NCI-H460 (cell line): ENCODE results near the gene MAP2K2. TPM values are rescaled to one million over a fixed set of nuclear protein-coding genes. Genes with fewer than 3 reads are reported as not detected.

Experiments
- DNase-seq: peaks from one replicate; pipeline ENCODE4 v3.0.0-alpha.2; 2016; ENCODE audit warnings: low read depth; ENCODE audit errors: extremely low read depth
- total RNA-seq: library from RNA; depleted of rRNA; stranded (reverse); fragments of >200 nt; shearing (Covaris generic); gene quantifications from 2 replicates; pipeline ENCODE4 v1.2.3, GENCODE V29; 2014

Gene MAP2K2
- total RNA-seq, 1 experiment from 2014 or later: 154 TPM

DNA sequence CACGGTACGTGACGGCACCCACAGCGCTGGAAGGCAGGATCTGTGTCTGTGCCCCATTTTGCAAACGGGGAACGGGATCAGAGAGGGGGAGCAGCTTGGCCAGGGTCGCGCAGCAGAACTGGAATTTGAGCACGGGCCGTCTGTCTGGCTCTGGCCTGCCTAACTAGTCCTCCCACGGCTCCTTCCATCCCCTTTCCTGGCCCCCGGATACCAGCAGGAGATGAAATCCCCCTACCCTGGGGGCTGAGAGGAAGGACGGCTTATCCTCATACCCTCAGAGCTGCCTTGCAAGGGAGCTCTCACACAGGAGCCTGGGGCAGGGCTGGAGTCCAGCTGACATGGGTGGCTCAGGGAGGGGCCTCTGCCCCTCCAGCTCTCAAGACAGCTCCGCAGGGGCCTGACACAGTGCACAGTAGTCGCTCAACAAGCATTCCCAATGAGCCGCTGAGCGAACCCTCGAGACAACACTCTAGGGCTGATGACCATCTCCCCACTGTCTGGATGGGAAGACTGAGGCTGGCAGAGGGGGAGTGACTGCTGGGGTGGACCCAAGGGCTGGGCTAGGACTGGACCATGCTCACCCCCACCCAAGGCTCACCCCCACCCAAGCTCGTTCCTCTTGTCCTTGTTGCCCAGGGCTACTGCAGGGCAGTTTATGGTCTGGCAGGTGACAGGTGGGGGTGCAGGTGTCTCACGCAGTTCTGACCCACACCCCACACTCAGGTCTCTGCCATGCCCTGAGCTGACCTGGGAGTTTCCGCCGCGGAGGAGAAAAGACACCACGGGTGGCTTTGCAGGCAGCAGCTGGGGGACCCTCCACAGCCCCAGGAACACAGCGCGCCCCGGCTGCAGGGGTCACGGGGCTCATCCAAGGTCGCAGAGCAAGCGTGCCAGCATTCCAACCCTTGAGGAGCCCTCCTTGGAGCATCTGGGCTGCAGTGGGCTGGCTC is 61.2 kb downstream of the MAP2K2 start:
- DNase-seq: no peak

DNA sequence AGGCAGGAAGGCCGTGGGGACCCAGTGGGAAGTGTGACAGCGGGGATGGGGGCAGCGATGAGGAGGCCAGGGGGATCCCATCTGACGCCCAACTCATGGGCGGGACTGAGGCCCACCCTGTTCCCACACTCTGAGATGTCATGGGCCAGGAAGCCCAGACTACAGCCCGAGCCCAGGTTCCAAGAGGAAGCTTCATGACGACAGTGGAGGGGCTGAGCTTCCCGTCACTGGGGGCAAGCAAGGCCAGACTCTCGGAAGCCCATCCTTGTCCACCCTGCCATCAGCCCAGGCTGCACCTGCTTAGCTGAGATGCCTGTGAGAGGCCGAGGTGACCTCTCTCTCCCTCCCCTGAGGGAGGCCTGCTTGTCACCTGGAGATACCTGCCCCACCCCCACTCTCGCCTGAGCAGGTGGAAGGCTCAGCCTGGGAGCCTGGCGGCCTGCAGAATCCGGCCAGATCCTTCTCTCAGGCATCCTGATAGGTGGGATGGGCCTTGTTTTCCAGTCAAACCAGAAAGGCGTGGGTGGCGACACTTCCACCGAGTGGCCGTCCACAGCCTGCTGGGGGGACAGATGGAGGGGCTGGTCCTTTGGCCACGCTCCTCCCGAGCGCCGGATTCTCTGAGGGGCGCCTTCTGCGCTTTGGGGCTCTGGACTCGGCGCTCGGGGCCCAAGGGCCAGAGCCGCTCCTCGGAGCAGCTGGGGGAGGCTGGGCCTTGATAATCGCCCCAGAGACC is 62.1 kb downstream of the MAP2K2 start:
- DNase-seq: no peak

DNA sequence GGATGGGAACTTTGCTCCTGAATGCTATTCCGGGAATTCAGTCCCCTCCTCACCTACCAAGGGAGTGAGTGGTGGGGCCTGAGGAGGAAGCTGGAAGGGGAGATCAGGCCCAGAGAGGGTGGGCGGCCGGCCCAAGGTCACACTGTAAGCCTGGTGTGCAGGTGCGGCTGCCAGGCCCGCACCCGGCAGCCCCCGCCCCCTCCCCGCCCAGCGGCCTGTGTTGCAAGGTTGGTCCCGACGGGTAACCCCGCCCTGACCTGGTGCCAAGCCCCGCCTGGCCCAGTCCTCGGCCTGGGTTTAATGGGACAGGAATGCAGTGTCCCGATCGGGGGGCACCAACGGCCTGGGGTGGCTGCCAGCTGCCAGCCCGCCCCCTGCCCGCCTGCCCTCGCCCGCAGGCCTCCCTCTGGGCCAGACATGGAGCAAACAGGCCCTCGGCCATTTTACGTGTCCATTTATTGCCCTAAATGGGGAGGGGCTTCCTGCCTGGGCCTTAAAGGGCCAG is 62.7 kb downstream of the MAP2K2 start:
- no peak for DNase-seq

DNA sequence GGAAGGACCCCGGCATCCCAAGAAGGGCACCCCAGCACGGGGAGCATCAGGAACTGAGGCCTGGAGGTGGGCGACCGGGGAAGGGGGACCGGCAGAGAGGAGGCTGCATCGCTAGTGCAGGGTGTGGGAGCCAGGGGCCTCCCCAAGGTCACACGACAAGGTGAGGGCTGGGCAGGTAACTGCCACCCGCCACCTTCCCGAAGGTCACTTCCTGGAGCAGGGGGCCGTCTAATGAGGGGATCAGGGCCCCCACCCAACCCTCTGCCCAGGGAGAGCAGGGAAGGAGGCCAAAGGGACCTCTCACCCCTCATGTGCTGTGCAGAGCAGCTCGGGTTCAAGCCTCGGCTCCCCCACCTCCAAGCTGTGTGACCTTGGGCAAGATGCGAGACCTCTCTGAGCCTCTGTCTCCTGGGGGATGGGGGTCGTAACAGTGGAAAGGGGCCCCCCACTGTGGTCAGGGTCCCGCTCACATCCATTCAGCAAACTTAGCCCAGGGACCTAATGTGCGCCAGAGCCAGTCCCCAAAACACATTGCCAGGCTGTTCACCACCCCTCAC is 63.2 kb downstream of the MAP2K2 start:
- DNase-seq: no peak

DNA sequence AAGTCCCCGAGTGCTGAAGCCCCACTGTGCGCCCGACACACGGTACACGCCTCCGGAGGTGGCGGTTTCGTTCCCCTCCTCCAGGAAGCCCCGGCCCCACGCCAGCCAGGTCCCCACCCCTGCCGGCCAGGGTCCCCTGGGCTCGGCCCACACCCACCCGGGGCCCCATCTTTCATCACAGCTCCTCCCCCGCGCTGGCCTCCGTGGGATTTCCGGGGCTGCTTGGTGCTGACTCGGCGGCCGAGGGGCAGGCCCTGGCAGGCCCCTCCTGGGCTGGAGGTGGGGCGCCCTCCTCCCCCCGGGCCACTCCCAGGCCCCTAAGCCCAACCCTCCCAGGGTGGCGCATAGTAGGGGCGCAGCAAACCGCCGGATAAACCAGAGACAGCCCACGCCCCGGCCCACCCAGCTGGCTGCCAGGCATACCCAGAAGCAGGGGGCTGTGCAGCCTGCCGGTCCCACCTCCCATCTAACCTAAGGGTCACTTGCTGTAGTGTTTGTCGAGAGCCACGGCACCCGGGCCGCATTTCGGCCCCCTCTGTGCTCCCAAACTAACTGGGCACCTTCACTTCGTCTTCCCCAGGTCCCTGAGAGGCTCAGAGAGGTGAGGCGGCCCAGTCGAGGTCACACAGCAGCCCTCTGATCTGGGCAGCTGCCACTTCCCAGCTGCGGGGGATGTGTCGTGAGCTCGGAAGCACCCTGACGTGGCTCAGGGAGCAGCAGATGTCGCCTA is 63.9 kb downstream of the MAP2K2 start:
- DNase-seq: no peak

DNA sequence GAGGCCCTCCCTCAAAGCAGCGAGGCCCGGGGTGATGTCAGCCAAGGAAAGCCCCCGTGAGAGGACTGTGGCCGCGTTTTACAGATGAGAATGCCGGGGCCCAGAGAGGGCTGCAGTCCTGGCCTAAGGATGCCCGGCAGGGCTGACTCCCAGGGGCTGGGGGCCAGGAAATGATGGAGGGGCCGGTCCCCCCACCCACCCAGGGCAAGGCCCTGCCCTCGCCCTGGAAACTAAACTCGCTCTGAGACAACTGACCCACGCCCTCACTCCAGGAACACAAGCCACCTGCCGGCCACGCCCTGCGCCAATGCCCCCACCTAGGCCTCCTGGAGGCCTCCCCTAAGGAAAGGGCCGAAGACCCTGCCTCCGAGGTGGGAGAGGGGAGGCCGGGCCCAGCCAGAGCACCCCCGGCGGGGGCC is 64.5 kb downstream of the MAP2K2 start:
- no peak for DNase-seq

DNA sequence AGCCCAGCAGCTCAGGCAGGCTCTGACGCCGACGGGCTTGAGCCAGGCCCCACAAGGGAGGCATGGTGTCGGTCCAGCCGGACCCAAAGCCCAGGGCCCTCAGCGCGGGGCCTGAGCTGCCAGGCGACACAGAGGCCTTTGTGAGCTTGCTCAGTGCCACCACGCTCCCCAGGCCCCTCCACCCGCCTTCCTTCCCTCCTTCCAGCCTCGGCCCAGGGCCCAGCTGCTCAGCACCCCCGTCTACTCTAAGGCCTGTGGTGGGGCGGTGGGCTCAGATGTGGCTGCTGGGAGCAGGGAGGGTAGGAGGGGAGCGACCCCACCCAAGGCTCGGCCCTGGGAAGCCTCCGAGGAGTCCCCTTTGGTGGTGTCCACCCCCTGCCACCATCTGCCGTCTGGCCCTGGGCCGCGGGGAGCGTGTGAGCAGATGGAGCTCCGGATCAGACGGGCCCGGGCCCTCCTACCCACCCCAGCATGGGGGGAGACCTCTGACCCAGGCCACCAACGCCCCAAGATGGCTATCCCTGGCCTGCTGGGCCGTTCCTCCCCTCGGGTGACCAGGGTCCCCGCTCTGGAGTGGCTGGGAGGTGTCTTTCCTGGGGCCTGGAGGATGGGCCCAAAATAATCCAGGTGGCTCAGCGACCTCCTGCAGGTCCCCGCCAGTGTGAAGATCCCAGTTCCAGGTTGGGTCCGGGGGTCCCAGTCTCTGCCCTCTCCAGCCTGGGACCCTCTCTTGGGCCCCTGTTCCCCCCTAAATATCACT is 65.0 kb downstream of the MAP2K2 start:
- no peak for DNase-seq

DNA sequence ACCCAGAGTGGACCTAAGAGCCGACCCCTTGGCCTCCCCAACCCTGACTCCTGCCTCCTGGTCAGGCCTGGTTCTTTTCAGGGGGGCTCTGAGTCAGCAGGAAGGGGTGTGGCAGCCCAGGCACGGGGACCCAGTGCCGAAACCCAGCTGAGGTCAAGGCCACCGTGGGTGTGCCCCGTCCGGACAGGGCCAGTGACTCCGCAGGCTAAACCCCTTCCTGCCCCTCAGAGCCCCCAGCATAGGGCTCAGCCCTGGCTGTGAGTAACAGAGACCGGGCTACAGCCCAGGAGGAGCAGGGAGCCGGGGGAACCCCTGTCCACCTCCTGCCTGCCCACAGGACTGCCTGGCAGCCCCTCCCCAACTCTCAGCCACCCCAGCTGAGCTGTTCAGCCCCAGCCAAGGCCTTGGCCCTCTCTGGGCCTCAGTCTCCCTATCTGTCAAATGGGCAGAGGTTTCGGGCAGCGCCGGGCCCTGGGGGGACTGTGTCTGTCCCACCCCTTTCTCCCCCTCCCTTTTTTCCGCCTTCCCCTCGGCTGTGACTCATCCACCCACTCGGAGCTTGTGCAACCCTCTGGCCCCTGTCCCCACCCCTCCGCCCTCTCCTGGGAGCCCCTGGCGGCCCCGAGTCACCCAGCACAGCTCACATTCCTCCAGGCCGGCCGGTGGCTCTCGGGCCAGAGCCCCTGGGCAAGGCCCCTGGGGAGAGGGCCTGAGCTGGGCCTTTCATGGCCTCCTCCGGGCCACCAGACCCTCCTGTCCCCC is 65.8 kb downstream of the MAP2K2 start:
- peak; percentile 90 for DNase-seq

DNA sequence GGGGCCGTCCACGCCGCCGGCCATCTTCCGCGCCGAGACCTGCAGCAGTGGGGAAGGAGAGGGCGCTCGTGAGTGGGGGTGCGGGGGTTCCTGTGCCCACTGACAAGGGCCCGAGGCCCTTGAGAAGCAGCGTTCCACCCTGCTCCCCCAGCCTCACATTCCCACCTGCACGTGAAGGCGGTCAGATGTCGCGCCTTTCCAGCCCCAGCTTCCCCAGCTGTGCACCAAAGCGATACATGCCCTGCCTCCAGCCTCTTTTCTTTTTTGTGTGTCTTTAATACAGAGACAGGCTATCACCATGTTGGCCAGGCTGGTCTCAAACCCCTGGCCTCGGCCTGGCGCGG is 68.7 kb downstream of the MAP2K2 start:
- DNase-seq: no peak

DNA sequence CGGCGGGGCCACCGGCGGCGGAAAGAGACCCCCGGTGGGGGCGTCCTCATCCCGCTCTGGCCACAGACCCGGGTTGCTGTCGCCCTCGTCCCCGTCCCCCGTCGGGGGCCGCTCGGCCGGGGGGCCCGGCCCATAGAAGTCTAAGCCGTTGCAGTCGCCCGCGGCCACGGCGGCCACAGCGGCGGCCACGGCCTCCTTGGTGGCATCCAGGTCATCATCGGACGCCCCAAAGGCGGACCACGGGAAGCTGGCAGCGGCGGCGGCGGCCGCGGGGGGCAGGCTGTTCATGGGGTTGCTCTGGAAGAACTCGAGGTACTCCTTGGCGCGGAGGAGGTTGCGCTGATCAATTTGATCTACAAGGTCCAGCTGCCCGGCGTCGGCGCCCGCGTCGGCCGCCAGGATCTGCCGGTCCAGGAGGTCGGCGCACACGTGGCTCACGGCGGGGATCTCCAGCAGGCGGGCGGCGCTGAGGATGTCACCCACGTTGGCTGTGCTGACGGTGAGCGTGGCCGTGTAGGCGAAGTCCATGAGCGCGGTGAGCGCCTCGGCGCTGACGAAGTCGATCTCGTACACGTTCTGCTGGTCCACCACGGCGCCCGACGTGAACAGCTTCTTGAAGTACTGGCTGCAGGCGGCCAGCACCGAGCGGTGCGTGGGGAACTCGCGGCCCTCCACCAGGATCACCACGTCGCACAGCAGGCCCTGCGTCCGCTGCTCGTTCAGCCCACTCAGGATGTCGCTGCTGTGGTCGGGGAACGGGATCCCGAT is 69.3 kb downstream of the MAP2K2 start:
- DNase-seq: no peak

DNA sequence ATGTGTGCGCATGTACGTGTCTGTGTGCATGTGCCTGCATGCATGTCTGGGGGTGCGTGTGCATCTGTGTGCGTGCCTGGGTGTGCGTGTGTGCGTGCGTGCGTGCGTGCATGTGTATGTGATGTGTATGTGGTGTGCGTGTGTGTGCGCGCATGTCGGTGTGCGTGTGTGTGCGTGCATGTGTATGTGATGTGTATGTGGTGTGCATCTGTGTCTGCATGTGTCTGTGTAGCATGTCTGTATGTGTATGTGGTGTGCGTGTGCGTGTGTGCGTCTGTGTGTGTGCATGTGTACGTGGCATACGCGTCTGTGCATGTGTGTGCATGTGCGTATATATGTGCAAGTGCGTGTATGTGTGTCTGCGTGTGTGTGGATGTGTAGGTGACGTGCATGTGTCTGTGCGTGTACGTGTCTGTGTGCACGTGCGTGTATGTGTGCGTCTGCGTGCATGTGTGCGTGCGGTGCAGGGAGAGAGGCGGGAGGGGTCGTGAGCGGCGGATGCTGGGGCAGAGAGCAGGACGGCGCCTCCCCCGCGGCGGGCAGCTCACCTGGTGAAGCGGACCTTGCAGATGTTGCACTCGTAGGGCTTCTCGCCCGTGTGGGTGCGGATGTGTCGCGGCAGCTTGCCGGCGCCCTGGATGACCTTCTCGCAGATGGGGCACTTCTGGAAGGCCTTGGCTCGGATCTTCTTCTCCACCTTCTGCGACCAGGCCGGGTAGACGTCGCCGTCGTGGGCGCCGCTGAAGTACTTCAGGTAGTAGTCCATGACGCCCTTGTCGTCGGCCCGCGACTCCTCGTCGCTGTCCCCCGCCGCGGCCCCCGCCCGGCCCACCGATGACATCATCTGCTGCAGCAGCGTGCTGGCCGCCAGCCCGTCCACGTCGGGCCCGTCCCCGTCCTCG is 70.2 kb downstream of the MAP2K2 start:
- DNase-seq: no peak

DNA sequence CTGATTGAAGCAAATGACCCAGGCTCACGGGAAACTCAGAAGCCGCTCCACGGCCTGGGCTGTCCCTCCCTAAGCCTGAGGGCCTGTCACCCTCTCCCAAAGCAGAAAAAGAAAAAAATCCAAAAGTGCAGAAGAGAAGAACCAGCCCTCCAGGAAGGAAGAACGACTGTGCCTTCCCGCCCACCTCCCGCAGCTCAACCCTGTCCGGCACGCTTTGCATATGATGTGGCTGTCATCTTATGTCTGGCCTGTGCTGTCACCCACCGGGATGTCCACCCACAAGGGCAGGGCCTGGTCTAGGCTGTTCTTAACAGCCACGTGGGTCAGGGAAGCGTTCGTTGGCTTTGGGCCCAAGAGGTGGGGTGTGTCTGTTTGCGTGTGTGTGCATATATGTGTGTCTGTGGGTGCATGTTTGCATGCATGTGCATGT is 70.9 kb downstream of the MAP2K2 start:
- no peak for DNase-seq

DNA sequence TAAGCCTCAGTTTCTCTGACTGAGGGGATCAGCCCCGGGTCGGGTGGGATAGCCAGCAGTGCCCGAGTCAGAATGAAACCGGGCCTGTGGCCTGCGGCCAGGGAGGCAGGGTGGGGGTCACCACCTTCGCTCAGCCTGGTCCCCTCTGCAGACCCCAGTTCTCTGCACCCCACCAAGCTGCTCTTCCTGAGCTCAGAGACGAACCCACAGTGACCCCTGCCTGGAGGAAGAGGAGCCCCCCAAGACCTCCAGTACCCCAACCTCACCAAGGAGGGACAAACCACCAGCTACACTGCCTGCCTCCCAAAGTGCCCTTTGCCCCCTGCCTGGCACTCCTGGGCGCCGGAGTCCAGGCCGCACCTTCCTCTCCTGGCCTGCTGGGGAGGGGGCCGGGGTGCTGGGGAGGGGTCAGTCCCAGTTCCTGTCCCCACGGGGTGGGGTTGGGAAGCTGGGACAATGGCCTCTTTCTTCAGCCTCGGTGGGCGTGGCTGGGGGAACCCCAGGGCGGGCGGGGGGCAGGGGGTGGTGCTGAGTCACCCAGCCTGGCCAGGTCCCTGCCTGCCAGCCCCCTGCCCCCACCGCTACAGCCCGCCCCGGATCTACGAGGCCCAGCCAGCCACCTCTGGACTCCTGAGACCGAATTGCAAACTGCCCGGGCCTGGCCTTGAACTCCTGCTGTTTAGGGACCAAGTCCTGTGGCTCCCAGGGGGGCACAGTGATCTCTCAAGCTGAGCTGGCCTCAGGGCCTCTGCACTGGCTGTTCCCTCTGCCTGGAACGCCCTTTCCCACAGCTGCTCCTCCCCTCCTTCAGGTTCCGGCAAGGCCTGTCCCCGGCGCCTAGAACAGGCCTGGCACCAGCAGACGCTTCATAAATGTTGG is 71.6 kb downstream of the MAP2K2 start:
- peak; percentile 55 for DNase-seq

DNA sequence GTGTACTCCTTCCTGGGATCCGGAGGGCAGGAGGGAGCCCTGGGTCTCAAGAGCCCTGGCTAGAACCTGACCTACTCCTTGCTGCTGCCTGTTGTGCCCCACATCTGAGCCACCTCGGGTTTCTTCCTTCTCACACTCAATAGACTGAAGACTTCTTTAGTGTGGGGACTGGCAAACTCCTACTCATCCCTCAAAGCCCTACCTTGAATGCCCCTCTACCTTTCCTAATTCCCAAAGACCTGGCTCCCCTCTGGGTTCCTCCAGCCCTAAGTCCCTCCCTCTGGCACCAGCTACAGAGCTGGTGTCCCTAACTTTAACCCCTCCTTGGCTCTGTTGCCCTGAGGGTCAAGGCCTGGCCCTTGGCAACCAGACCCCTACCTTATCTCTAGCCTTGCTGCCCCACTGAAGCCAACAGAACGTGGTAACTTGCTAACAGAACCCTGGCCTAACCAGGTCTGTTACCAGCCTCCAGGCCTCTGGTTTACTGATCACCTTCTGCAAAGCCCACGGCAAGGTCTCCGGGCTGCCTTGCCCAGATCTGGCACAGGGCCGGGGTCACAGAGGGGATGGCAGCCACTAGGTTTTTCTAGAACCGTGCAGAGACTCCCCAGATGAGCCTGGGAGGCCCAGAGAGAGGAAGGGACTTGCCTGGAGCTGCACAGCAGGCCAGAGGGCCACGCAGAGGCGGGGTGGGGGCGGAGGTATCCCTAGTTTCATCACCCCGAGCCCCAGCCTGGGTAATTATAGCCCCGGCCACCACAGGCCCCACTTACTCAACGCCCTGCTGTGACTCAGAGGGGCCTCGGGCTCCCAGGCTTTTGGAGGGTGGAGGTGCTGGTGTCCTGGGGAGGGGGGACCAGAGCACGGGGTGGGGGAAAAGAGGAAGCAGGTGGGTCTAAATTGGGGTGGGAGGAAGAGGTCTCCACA is 72.5 kb downstream of the MAP2K2 start:
- no peak for DNase-seq

DNA sequence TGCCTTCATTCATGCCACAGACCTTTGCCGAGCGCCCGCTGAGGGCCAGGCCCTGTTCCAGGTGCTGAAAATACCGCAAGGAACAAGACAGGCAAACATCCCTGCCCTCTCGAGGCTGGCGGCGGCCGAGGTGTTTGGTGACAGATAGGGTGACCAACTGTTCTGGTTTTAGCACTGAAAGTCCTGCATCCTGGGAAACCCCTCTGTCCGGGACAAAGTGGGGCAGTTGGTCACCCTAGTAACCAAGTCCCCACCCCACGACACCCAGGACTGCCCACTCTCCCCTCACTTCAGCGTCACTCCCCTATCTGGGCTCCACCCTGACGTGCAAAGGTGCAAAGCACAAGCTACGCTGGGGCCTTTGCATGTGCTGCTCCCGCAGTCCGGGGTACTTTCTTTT is 74.5 kb downstream of the MAP2K2 start:
- no peak for DNase-seq
